Keratinocyte (primary cell): ENCODE data around the gene RB1. TPM values are rescaled to one million over a fixed set of nuclear protein-coding genes. Genes with fewer than 3 reads are reported as not detected.

ENCODE experiments used
- DNase-seq: peaks from one replicate; pipeline ENCODE4 v3.0.0-alpha.2; 2011; ENCODE audit warnings: low read depth, missing footprints, low spot score
- FAIRE-seq: peaks from 2 replicates; lab custom pipeline; 2011; peaks lifted over from hg19 to GRCh38; lab: Jason Lieb, UNC
- H2AFZ ChIP-seq: 2 replicates; pipeline ENCODE4 v1.6.0; 2012; ENCODE audit warnings: low read length, control low read depth, inconsistent platforms; ENCODE audit not compliant: control insufficient read depth
- H3K27ac ChIP-seq: 2 replicates; pipeline ENCODE4 v1.5.1; 2011; ENCODE audit warnings: low read length; ENCODE audit not compliant: control insufficient read depth, insufficient read depth
- H3K27me3 ChIP-seq: 3 replicates; pipeline ENCODE4 v1.6.0; 2011; ENCODE audit warnings: low read length; ENCODE audit not compliant: control insufficient read depth, insufficient read depth; ENCODE audit errors: extremely low read depth
- H3K36me3 ChIP-seq, 2 experiments: 2 replicates in 1 of 2; 3 replicates in 1 of 2; pipeline ENCODE4 v1.5.1; 2011; ENCODE audit warnings: low read length in 2 of 2, mild to moderate bottlenecking in 1 of 2; ENCODE audit not compliant: control insufficient read depth in 2 of 2, insufficient read depth in 2 of 2; ENCODE audit errors: extremely low read depth in 1 of 2
- H3K4me1 ChIP-seq: 3 replicates; pipeline ENCODE4 v1.5.1; 2011; ENCODE audit warnings: low read length; ENCODE audit not compliant: control insufficient read depth, insufficient read depth; ENCODE audit errors: extremely low read depth
- H3K4me2 ChIP-seq: 3 replicates; pipeline ENCODE4 v1.6.0; 2011; ENCODE audit warnings: low read depth, low read length; ENCODE audit not compliant: control insufficient read depth, insufficient read depth; ENCODE audit errors: extremely low read depth
- H3K4me3 ChIP-seq, 3 experiments: fragments of 200-600 bp in 1 of 3; sonication (generic) in 1 of 3; 2 replicates in 2 of 3; 3 replicates in 1 of 3; pipeline ENCODE4 v1.5.1; 2011 to 2016; ENCODE audit warnings: low read length in 3 of 3, mild to moderate bottlenecking in 3 of 3, control low read depth in 2 of 3, inconsistent platforms in 1 of 3, low read depth in 1 of 3, mixed read lengths in 1 of 3, mixed run types in 1 of 3, moderate library complexity in 1 of 3; ENCODE audit not compliant: control insufficient read depth in 2 of 3, insufficient read depth in 2 of 3; ENCODE audit errors: extremely low read depth in 1 of 3
- H3K79me2 ChIP-seq: 2 replicates; pipeline ENCODE4 v1.6.0; 2012; ENCODE audit warnings: low read length; ENCODE audit not compliant: control insufficient read depth, insufficient read depth
- H3K9ac ChIP-seq: 3 replicates; pipeline ENCODE4 v1.6.0; 2011; ENCODE audit warnings: low read length; ENCODE audit not compliant: control insufficient read depth, insufficient read depth; ENCODE audit errors: extremely low read depth
- H3K9me1 ChIP-seq: 3 replicates; pipeline ENCODE4 v1.6.0; 2011; ENCODE audit warnings: low read length; ENCODE audit not compliant: control insufficient read depth, insufficient read depth; ENCODE audit errors: extremely low read depth
- H3K9me3 ChIP-seq: 2 replicates; pipeline ENCODE4 v1.5.1; 2012; ENCODE audit warnings: low read depth, low read length; ENCODE audit not compliant: control insufficient read depth
- H4K20me1 ChIP-seq: 3 replicates; pipeline ENCODE4 v1.6.0; 2011; ENCODE audit warnings: low read length; ENCODE audit not compliant: control insufficient read depth, insufficient read depth; ENCODE audit errors: extremely low read depth
- EZH2 ChIP-seq: IDR thresholded peaks from one replicate; pipeline ENCODE4 v1.6.1; 2012; ENCODE audit warnings: inconsistent platforms, mild to moderate bottlenecking, low read length, moderate library complexity
- dilution Hi-C: fragments of 300-500 bp; cut with MboI; formaldehyde crosslinking; loops from one replicate; pipeline ENCODE4 v1.7.0; 2020; ENCODE audit warnings: low sequenced_read_pairs; ENCODE audit not compliant: extremely low pct_ligation_motif_present
- polyA plus RNA-seq, 5 experiments: library from polyadenylated mRNA; depleted of rRNA in 3 of 5; stranded (reverse) in 3 of 5; stranded (forward) in 1 of 5; unstranded in 1 of 5; fragments of >200 nt; gene quantifications; 1 replicate in 1 of 5; 2 replicates in 3 of 5; 3 replicates in 1 of 5; pipeline versions ENCODE4 v1.2.1 to v1.2.3, GENCODE V29; 2011 to 2012; ENCODE audit warnings: missing spikeins in 2 of 5, low read depth in 1 of 5, low replicate concordance in 1 of 5
- TF ChIP-seq, protein P1 (sequence below), 3 experiments: IDR thresholded peaks in 1 of 3; conservative IDR thresholded peaks in 1 of 3; optimal IDR thresholded peaks in 1 of 3; 2 replicates in 2 of 3; 3 replicates in 1 of 3; pipeline versions ENCODE3 to v1.5.1; 2011; ENCODE audit warnings: low read length in 3 of 3, mild to moderate bottlenecking in 3 of 3, moderate library complexity in 2 of 3, control low read depth in 1 of 3, inconsistent platforms in 1 of 3; ENCODE audit not compliant: insufficient read depth in 2 of 3; ENCODE audit errors: extremely low read depth in 1 of 3

Gene RB1
- polyA plus RNA-seq, 1 donor (not counting 4 experiments of a cell fraction or from before 2014, with no cell fraction given), result 22.4 TPM

DNA sequence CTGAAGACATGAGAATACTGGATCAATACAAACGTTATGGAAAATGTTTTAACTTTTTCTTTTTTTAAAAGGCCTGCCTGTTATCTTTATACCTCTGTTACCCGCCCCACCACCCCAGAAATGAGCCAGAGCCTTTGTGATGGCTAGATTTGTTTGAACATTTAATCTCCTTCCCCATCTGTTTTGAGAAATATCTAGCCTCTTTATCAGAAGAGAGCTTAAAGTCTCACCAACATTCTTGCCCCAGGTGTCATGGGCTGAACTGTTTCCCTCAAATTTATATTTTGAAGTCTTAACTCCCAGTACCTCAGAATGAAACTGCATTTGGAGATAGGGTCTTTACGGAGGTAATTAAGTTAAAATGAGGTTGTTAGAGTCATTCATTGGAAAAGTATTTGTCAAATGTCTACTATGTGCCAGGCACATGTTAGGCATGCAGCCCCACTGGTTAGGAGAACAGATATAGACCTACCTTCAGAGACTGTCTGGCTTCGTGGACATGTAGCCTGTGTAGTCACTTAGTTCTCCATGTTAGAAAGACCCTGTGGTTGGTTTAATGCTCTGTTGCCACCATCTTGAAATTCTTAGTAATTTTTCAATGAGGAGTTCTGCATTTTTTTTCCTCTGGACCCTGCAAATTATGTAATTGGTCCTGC is 6.3 kb upstream of the RB1 start:
- H3K9ac ChIP-seq, result no peak overlapping the region
- dilution Hi-C loops, result no loop called here

DNA sequence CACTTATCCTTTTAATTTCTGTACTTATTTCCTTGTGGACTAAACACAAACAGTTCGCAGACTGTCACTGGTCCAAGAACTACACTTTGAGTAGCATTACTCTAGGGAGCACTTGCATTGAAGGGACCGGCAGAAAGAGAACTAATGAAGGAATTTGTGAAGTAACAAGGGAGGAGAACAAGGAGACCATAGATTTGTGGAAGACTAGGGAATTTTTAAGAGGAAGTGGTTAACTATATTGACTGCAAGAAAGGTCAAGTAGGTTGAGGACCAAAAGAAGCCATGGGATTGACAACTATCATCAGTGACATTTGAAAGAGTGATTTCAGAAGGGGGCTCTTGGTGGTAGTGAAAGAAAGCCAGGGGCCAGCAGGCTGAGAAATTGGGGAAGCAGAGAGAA is 4.0 kb upstream of the RB1 start:
- dilution Hi-C loops, result no loop called here
- FAIRE-seq (no peak), DNase-seq (no peak)
- Histone ChIP-seq H4K20me1 (no peaks in the 10 kb centered on the region), H3K79me2 (peaks cover 8% of the 10 kb centered on the region), H3K27me3 (no peaks in the 10 kb centered on the region), H3K9ac (no peak overlapping the region), H3K9me1 (no peaks in the 10 kb centered on the region), H3K4me2 (no peak overlapping the region), H3K27ac (no peak overlapping the region), H3K9me3 (no peaks in the 10 kb centered on the region), H2AFZ (no peak overlapping the region), H3K4me1 (peaks cover 9% of the 10 kb centered on the region), H3K36me3 (no peaks in the 10 kb centered on the region), H3K4me3 (no peak overlapping the region)
- no peak for TF ChIP-seq EZH2
- TF ChIP-seq, protein P1, sequence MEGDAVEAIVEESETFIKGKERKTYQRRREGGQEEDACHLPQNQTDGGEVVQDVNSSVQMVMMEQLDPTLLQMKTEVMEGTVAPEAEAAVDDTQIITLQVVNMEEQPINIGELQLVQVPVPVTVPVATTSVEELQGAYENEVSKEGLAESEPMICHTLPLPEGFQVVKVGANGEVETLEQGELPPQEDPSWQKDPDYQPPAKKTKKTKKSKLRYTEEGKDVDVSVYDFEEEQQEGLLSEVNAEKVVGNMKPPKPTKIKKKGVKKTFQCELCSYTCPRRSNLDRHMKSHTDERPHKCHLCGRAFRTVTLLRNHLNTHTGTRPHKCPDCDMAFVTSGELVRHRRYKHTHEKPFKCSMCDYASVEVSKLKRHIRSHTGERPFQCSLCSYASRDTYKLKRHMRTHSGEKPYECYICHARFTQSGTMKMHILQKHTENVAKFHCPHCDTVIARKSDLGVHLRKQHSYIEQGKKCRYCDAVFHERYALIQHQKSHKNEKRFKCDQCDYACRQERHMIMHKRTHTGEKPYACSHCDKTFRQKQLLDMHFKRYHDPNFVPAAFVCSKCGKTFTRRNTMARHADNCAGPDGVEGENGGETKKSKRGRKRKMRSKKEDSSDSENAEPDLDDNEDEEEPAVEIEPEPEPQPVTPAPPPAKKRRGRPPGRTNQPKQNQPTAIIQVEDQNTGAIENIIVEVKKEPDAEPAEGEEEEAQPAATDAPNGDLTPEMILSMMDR (optimal IDR thresholded peaks at IDR 0.05 in 1 of 3, IDR thresholded peaks at IDR 0.05 in 1 of 3, conservative IDR thresholded peaks at IDR 0.05 in 1 of 3; ENCODE audit: extremely low read depth in 1 of 3, insufficient read depth in 2 of 3, low read length in 3 of 3), result no peak

More for the DNA sequence above, 6.3 kb upstream of the RB1 start:
- no peaks in the 10 kb centered on the region for H3K9me1 ChIP-seq
- FAIRE-seq (no peak), DNase-seq (no peak)
- H3K36me3 ChIP-seq, result no peaks in the 10 kb centered on the region
- no peak overlapping the region for H3K4me2 ChIP-seq
- H4K20me1 ChIP-seq, result no peaks in the 10 kb centered on the region
- no peak overlapping the region for H3K27ac ChIP-seq
- no peaks in the 10 kb centered on the region for H3K27me3 ChIP-seq
- H2AFZ ChIP-seq, result no peak overlapping the region
- no peaks in the 10 kb centered on the region for H3K9me3 ChIP-seq
- peaks cover 2% of the 10 kb centered on the region for H3K4me1 ChIP-seq
- no peak for TF ChIP-seq EZH2
- TF ChIP-seq, protein P1 (optimal IDR thresholded peaks at IDR 0.05 in 1 of 3, IDR thresholded peaks at IDR 0.05 in 1 of 3, conservative IDR thresholded peaks at IDR 0.05 in 1 of 3; ENCODE audit: extremely low read depth in 1 of 3, insufficient read depth in 2 of 3, low read length in 3 of 3), result no peak
- no peaks in the 10 kb centered on the region for H3K79me2 ChIP-seq
- H3K4me3 ChIP-seq, result no peak overlapping the region
